ENCODE data around the gene G6PC2.
"Not testable (repeated sequence)": the region's sequence is repeated elsewhere in the genome, so short reads cannot be mapped to it uniquely, and the experiment has no call there.

Gene G6PC2

GRCh38 chr2:168901003-168901402, at the start of gene G6PC2:
Gene G6PC2, plus strand, starts transcription at chr2:168901291. Its CDS starts 41 bp downstream, at chr2:168901332.
- H3K36me3 ChIP-seq (ENCODE audit: insufficient read depth, low read depth, low read length), result no peaks in the 10 kb centered on the region
- no peaks in the 10 kb centered on the region for H3K4me1 ChIP-seq (ENCODE audit: insufficient read depth, low read length)
- H3K27ac ChIP-seq (ENCODE audit: low read length), result no peak within 1 kb of the TSS
- no peaks in the 10 kb centered on the region for H3K27me3 ChIP-seq (ENCODE audit: insufficient read depth, low read length)
- H3K9ac ChIP-seq (ENCODE audit: low read depth, low read length), result no peak within 1 kb of the TSS
- H3K4me3 ChIP-seq (ENCODE audit: low read length), result no peak within 1 kb of the TSS
- no peaks in the 10 kb centered on the region for H3K9me3 ChIP-seq (ENCODE audit: insufficient read depth, low read depth, low read length)

DNA sequence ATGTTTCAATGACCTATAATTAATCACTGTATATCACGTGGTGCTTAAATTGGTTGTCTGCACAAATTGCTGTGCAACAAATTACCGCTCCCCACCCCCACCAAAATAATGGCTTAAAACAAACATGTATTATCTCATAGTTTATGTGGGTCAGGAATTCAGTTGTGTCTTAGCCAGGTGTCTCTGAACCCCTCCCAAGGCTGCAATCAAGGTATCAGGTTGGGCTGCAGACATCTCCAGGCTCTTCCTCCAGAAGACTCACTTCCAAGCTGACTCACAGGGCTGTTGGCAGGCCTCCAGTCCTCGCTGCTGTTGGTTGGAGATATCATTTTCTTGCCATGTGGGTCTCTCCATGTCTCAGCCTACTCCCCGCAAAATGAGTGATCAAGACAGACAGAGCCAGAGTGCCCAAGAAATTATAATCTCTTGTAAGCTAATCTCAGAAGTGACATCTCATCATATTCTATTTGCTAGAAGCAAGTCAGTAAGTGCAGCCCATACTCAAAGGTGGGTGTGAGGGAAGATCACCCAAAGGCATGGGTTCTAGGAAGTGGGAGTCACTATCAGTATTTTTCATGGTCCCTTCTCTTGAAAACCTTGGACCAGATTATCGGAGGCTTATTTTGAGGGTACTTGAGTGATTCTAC, 49.3 kb upstream of the G6PC2 start:
- no peaks in the 10 kb centered on the region for H3K4me1 ChIP-seq (ENCODE audit: insufficient read depth, low read length)
- H3K9me3 ChIP-seq (ENCODE audit: insufficient read depth, low read depth, low read length), result no peaks in the 10 kb centered on the region
- H3K4me3 ChIP-seq (ENCODE audit: low read length), result no peak overlapping the region
- H3K27me3 ChIP-seq (ENCODE audit: insufficient read depth, low read length), result no peaks in the 10 kb centered on the region
- H3K9ac ChIP-seq (ENCODE audit: low read depth, low read length), result no peak overlapping the region
- no peak overlapping the region for H3K27ac ChIP-seq (ENCODE audit: low read length)
- H3K36me3 ChIP-seq (ENCODE audit: insufficient read depth, low read depth, low read length), result peaks cover 14% of the 10 kb centered on the region; the same call in 1 of the 2 replicates

GRCh38 chr2:168852481-168852880, 48.6 kb upstream of the G6PC2 start:
- Histone ChIP-seq H3K27me3 (ENCODE audit: insufficient read depth, low read length) (no peaks in the 10 kb centered on the region), H3K4me3 (ENCODE audit: low read length) (no peak overlapping the region), H3K27ac (ENCODE audit: low read length) (no peak overlapping the region), H3K4me1 (ENCODE audit: insufficient read depth, low read length) (no peaks in the 10 kb centered on the region), H3K36me3 (ENCODE audit: insufficient read depth, low read depth, low read length) (peaks cover 14% of the 10 kb centered on the region; the same call in 1 of the 2 replicates), H3K9ac (ENCODE audit: low read depth, low read length) (no peak overlapping the region), H3K9me3 (ENCODE audit: insufficient read depth, low read depth, low read length) (no peaks in the 10 kb centered on the region)

DNA sequence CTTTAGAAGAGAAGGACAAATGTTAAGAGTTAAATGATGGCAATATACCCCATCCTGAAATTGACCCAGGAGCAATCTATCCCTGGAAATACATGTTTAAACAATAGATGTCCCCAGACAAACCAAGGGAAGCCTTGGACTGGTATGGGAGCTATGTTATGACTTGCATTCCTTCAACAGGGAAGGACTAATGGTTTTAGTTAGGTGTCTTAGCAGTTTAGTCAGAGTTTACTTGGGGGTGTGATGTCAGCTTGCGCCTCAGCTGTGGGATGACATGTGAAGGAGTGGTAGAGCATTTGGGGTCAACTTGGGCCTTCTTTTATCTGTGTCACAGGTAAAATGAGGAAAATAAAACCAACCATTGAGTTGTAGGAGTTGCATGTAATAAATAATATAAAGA, 47.6 kb upstream of the G6PC2 start:
- Histone ChIP-seq H3K4me1 (ENCODE audit: insufficient read depth, low read length) (no peaks in the 10 kb centered on the region), H3K9me3 (ENCODE audit: insufficient read depth, low read depth, low read length) (no peaks in the 10 kb centered on the region), H3K4me3 (ENCODE audit: low read length) (no peak overlapping the region), H3K27ac (ENCODE audit: low read length) (no peak overlapping the region), H3K36me3 (ENCODE audit: insufficient read depth, low read depth, low read length) (peaks cover 14% of the 10 kb centered on the region; the same call in 1 of the 2 replicates), H3K9ac (ENCODE audit: low read depth, low read length) (no peak overlapping the region), H3K27me3 (ENCODE audit: insufficient read depth, low read length) (no peaks in the 10 kb centered on the region)

DNA sequence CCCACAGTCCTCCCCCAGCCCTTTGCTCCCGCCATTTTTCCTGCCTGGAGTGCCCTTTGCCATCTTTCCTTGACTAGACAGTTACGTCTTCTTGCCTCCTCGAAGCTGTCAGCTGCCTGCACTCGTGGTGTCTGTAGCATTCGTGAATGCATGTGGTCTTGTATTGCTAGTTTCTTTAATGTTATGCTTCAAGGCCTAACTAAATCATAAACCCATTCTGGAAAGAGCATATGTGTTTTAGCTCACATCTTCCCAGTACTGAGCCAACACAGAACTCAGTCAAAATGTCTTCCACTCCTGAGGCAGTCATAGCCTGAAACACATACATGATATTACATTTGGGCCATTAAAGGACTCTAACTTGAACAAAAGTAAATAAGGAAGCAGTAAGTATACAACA, 46.4 kb upstream of the G6PC2 start:
- no peak overlapping the region for H3K4me3 ChIP-seq (ENCODE audit: low read length)
- no peaks in the 10 kb centered on the region for H3K27me3 ChIP-seq (ENCODE audit: insufficient read depth, low read length)
- no peaks in the 10 kb centered on the region for H3K9me3 ChIP-seq (ENCODE audit: insufficient read depth, low read depth, low read length)
- no peak overlapping the region for H3K9ac ChIP-seq (ENCODE audit: low read depth, low read length)
- H3K27ac ChIP-seq (ENCODE audit: low read length), result no peak overlapping the region
- no peaks in the 10 kb centered on the region for H3K4me1 ChIP-seq (ENCODE audit: insufficient read depth, low read length)
- peaks cover 14% of the 10 kb centered on the region for H3K36me3 ChIP-seq (ENCODE audit: insufficient read depth, low read depth, low read length)

- Histone ChIP-seq H3K36me3 (ENCODE audit: insufficient read depth, low read depth, low read length) (peaks cover 14% of the 10 kb centered on the region), H3K9ac (ENCODE audit: low read depth, low read length) (no peak overlapping the region), H3K4me3 (ENCODE audit: low read length) (no peak overlapping the region), H3K9me3 (ENCODE audit: insufficient read depth, low read depth, low read length) (no peaks in the 10 kb centered on the region), H3K27ac (ENCODE audit: low read length) (no peak overlapping the region), H3K27me3 (ENCODE audit: insufficient read depth, low read length) (no peaks in the 10 kb centered on the region), H3K4me1 (ENCODE audit: insufficient read depth, low read length) (no peaks in the 10 kb centered on the region)
Observed at GRCh38 chr2:168855601-168856000, 45.5 kb upstream of the G6PC2 start.

DNA sequence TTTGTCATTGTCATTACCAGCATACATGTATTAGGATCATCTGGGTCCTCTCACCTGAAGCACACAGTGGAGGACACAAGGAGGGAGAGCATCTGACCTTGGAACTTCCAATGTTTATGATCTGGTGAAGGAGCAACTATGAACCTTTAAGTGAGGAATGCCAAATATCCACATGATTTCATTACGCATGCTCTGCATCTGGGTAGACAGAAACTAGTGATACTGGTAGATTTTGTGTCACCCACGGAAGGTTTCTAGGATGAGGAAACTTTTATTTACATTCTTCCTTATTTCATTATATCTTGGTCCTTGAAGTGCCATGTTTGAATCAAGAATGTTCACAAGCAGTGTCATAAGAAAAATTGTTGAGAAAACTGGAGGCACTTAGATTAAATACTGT, 42.9 kb upstream of the G6PC2 start:
- H3K9ac ChIP-seq (ENCODE audit: low read depth, low read length), result no peak overlapping the region
- no peaks in the 10 kb centered on the region for H3K4me1 ChIP-seq (ENCODE audit: insufficient read depth, low read length)
- H3K27ac ChIP-seq (ENCODE audit: low read length), result no peak overlapping the region
- H3K4me3 ChIP-seq (ENCODE audit: low read length), result no peak overlapping the region
- peaks cover 9% of the 10 kb centered on the region; the same call in 1 of the 2 replicates for H3K36me3 ChIP-seq (ENCODE audit: insufficient read depth, low read depth, low read length)
- H3K27me3 ChIP-seq (ENCODE audit: insufficient read depth, low read length), result no peaks in the 10 kb centered on the region
- no peaks in the 10 kb centered on the region for H3K9me3 ChIP-seq (ENCODE audit: insufficient read depth, low read depth, low read length)

GRCh38 chr2:168867164-168867563, 33.9 kb upstream of the G6PC2 start:
- not testable (repeated sequence) for H3K4me3 ChIP-seq (ENCODE audit: low read length); H3K27ac ChIP-seq (ENCODE audit: low read length); H3K4me1 ChIP-seq (ENCODE audit: insufficient read depth, low read length); H3K9me3 ChIP-seq (ENCODE audit: insufficient read depth, low read depth, low read length); H3K27me3 ChIP-seq (ENCODE audit: insufficient read depth, low read length); H3K9ac ChIP-seq (ENCODE audit: low read depth, low read length)
- peaks cover 28% of the 10 kb centered on the region for H3K36me3 ChIP-seq (ENCODE audit: insufficient read depth, low read depth, low read length)

DNA sequence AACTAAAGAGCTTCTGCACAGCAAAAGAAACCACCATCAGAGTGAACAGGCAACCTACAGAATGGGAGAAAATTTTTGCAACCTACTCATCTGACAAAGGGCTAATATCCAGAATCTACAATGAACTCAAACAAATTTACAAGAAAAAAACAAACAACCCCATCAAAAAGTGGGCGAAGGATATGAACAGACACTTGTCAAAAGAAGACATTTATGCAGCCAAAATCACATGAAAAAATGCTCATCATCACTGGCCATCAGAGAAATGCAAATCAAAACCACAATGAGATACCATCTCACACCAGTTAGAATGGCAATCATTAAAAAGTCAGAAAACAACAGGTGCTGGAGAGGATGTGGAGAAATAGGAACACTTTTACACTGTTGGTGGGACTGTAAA, 30.7 kb upstream of the G6PC2 start:
- H3K4me3 ChIP-seq (ENCODE audit: low read length); H3K4me1 ChIP-seq (ENCODE audit: insufficient read depth, low read length); H3K27ac ChIP-seq (ENCODE audit: low read length); H3K27me3 ChIP-seq (ENCODE audit: insufficient read depth, low read length); H3K9me3 ChIP-seq (ENCODE audit: insufficient read depth, low read depth, low read length); H3K9ac ChIP-seq (ENCODE audit: low read depth, low read length): not testable (repeated sequence)
- peaks cover 36% of the 10 kb centered on the region; the same call in 1 of the 2 replicates for H3K36me3 ChIP-seq (ENCODE audit: insufficient read depth, low read depth, low read length)

- not testable (repeated sequence) for H3K9ac ChIP-seq (ENCODE audit: low read depth, low read length); H3K4me3 ChIP-seq (ENCODE audit: low read length); H3K9me3 ChIP-seq (ENCODE audit: insufficient read depth, low read depth, low read length); H3K27ac ChIP-seq (ENCODE audit: low read length); H3K4me1 ChIP-seq (ENCODE audit: insufficient read depth, low read length); H3K27me3 ChIP-seq (ENCODE audit: insufficient read depth, low read length)
- peaks cover 38% of the 10 kb centered on the region; the same call in 1 of the 2 replicates for H3K36me3 ChIP-seq (ENCODE audit: insufficient read depth, low read depth, low read length)
Observed at GRCh38 chr2:168870824-168871223, 30.3 kb upstream of the G6PC2 start.

DNA sequence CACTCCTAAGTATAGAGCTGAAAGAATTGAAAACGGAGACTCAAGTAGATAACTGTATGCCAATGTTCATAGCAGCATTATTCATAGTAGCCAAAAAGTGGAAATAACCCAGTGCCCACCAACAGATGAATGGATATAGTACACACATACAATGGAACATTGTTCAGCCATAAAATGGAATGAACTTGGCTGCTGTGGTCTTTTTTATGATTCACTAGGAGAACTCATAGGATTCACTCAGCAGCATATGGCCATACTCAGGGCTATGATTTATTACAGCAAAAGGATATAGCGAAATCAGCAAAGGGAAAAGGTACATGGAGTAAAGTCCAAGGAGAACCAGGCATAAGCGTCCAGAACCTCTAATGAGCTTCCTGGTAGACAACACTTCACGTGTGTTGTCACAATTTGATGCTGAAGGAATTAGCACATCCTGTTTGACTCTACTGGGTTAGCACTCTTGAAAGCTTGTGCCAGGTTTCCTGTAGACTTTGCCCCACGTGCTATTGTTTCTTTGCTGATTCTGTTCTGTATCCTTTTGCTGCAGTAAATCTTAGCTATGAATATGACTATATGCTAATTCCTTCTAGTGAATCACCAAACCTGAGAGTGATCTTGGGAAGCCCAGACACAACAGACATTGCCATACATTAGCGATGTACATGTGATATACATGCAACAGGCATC, 26.6 kb upstream of the G6PC2 start:
- Histone ChIP-seq H3K27ac (ENCODE audit: low read length) (no peak overlapping the region), H3K9ac (ENCODE audit: low read depth, low read length) (no peak overlapping the region), H3K4me3 (ENCODE audit: low read length) (no peak overlapping the region), H3K36me3 (ENCODE audit: insufficient read depth, low read depth, low read length) (peaks cover 38% of the 10 kb centered on the region; the same call in 1 of the 2 replicates), H3K27me3 (ENCODE audit: insufficient read depth, low read length) (no peaks in the 10 kb centered on the region), H3K4me1 (ENCODE audit: insufficient read depth, low read length) (peaks cover 13% of the 10 kb centered on the region; the same call in 1 of the 2 replicates), H3K9me3 (ENCODE audit: insufficient read depth, low read depth, low read length) (no peaks in the 10 kb centered on the region)

GRCh38 chr2:168882163-168882562, 18.9 kb upstream of the G6PC2 start:
- not testable (repeated sequence) for H3K9ac ChIP-seq (ENCODE audit: low read depth, low read length); H3K27me3 ChIP-seq (ENCODE audit: insufficient read depth, low read length); H3K27ac ChIP-seq (ENCODE audit: low read length); H3K9me3 ChIP-seq (ENCODE audit: insufficient read depth, low read depth, low read length); H3K4me1 ChIP-seq (ENCODE audit: insufficient read depth, low read length); H3K4me3 ChIP-seq (ENCODE audit: low read length)
- H3K36me3 ChIP-seq (ENCODE audit: insufficient read depth, low read depth, low read length), result peaks cover 26% of the 10 kb centered on the region
